HG02870 (cell line): ENCODE measurements around the gene TARS1.

Experiments
- ATAC-seq: cut with Tn5 transposase; IDR thresholded peaks from one replicate; pipeline ENCODE4 v1.9.1; 2021; ENCODE audit warnings: mild to moderate bottlenecking, moderate library complexity; ENCODE audit not compliant: unreplicated experiment

TARS1 gene

GRCh38 chr5:33440482-33441240, at the start of gene TARS1:
TSS of gene TARS1 (plus strand) at chr5:33440965. CDS start at chr5:33441087, 122 bp downstream.
- ATAC-seq = peak; percentile 94

GRCh38 chr5:33398501-33398900, 42.3 kb upstream of the TARS1 start:
- ATAC-seq = no peak

- ATAC-seq = peak; percentile 69
Measured at GRCh38 chr5:33400675-33401074, 40.1 kb upstream of the TARS1 start.

GRCh38 chr5:33401482-33402390, 39.0 kb upstream of the TARS1 start:
- ATAC-seq = peak; percentile 53

- no peak for ATAC-seq
Measured at GRCh38 chr5:33403187-33403586, 37.6 kb upstream of the TARS1 start.

GRCh38 chr5:33408816-33409215, 31.9 kb upstream of the TARS1 start:
- ATAC-seq = no peak

- no peak for ATAC-seq
Measured at GRCh38 chr5:33409435-33410170, 31.2 kb upstream of the TARS1 start.

- no peak for ATAC-seq
Measured at GRCh38 chr5:33410221-33410620, 30.5 kb upstream of the TARS1 start.

GRCh38 chr5:33411498-33411897, 29.3 kb upstream of the TARS1 start:
- ATAC-seq = no peak

GRCh38 chr5:33415811-33416354, 24.9 kb upstream of the TARS1 start:
- ATAC-seq = no peak

GRCh38 chr5:33417632-33418031, 23.1 kb upstream of the TARS1 start:
- no peak for ATAC-seq

- no peak for ATAC-seq
Measured at GRCh38 chr5:33420946-33421345, 19.8 kb upstream of the TARS1 start.

- ATAC-seq = no peak
Measured at GRCh38 chr5:33422191-33422590, 18.6 kb upstream of the TARS1 start.

GRCh38 chr5:33423018-33423630, 17.6 kb upstream of the TARS1 start:
- no peak for ATAC-seq

- ATAC-seq = no peak
Measured at GRCh38 chr5:33425314-33425713, 15.5 kb upstream of the TARS1 start.

GRCh38 chr5:33430983-33431382, 9.8 kb upstream of the TARS1 start:
- ATAC-seq = no peak

GRCh38 chr5:33432656-33433055, 8.1 kb upstream of the TARS1 start:
- no peak for ATAC-seq

- no peak for ATAC-seq
Measured at GRCh38 chr5:33433303-33434240, 7.2 kb upstream of the TARS1 start.

- peak; percentile 46 for ATAC-seq
Measured at GRCh38 chr5:33435893-33436490, 4.8 kb upstream of the TARS1 start.
